ENCODE measurements around the gene ABHD6. TPM values are rescaled to one million over a fixed set of nuclear protein-coding genes. Genes with fewer than 3 reads are reported as not detected.

The ABHD6 gene
- total RNA-seq, 1 experiment from 2014 or later, result 2.2 TPM

DNA sequence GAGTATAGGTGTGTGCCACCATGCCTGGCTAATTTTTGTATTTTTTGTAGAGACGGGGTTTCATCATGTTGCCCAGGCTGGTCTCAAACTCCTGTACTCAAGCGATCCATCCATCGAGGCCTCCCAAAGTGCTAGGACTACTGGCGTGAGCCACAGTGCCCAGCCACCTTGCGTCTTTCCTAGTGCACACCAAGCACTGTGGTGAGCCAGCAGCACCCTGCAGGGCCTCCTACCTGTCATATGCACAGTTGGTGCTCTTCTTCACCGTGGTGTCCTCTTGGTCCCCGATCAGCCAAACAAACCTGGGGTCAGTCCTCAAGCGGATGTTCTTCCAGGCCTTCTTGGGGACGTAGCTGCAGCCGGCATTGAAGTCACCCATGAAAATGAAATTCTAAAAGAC lies 40.0 kb upstream of the ABHD6 start:
- Mint-ChIP-seq H3K4me3 (no peak overlapping the region), H3K4me1 (no peaks in the 10 kb centered on the region), H3K27ac (no peak overlapping the region), H3K36me3 (ENCODE audit: insufficient read depth in 1 of 3, low read depth in 3 of 3) (no peaks in the 10 kb centered on the region), H3K9me3 (peaks cover 0 to 2% of the 10 kb centered on the region in 2 experiments; a peak in 1 of 5 replicates), H3K27me3 (ENCODE audit: low read depth) (peaks cover 1% of the 10 kb centered on the region; the same call in 1 of the 2 replicates)
- Histone ChIP-seq H2BK120ac (ENCODE audit: low read depth, low read length, poor library complexity, severe bottlenecking) (no peak overlapping the region), H3T11ph (ENCODE audit: low read length) (no peak overlapping the region), H3K9me3 (ENCODE audit: control insufficient read depth, low read depth, low read length) (no peaks in the 10 kb centered on the region), H4K20me1 (ENCODE audit: control insufficient read depth, insufficient read depth, insufficient read length) (no peaks in the 10 kb centered on the region), H3K4ac (ENCODE audit: low read depth, low read length) (no peak overlapping the region), H2AK5ac (ENCODE audit: insufficient read length, low read length) (no peak overlapping the region), H3K4me1 (ENCODE audit: insufficient read depth, low read length) (no peaks in the 10 kb centered on the region), H4K91ac (ENCODE audit: insufficient read length, low read depth, low read length) (no peak overlapping the region), H2AFZ (ENCODE audit: low read length) (no peak overlapping the region), H2BK20ac (ENCODE audit: low read depth, low read length, poor library complexity, severe bottlenecking) (no peak overlapping the region), H3K79me2 (ENCODE audit: insufficient read depth, low read length) (no peaks in the 10 kb centered on the region), H3K23ac (ENCODE audit: insufficient read length, low read depth, low read length) (no peak overlapping the region), H3K23me2 (ENCODE audit: insufficient read length, low read depth, low read length, poor library complexity, severe bottlenecking) (no peaks in the 10 kb centered on the region), H2BK15ac (ENCODE audit: low read depth, low read length) (no peak overlapping the region), H3K14ac (ENCODE audit: insufficient read depth, low read length) (no peak overlapping the region), H3K4me2 (ENCODE audit: insufficient read depth, insufficient read length, low read length) (no peak overlapping the region), H3K18ac (ENCODE audit: insufficient read length, low read depth, low read length) (no peak overlapping the region), H3K56ac (ENCODE audit: insufficient read length, low read depth, low read length) (no peak overlapping the region), H2BK12ac (ENCODE audit: insufficient read length, low read depth, low read length) (no peak overlapping the region), H4K8ac (replicated peaks; ENCODE audit: insufficient read length, low read depth, low read length) (no peak overlapping the region), H2BK5ac (ENCODE audit: insufficient read length, low read length) (no peak overlapping the region), H3K27me3 (ENCODE audit: insufficient read depth, low read length) (no peaks in the 10 kb centered on the region), H3K27ac (ENCODE audit: insufficient read length, low read depth, low read length) (no peak overlapping the region), H3K79me1 (ENCODE audit: insufficient read depth, low read depth, low read length, poor library complexity, severe bottlenecking) (no peaks in the 10 kb centered on the region), H3K9ac (ENCODE audit: extremely low read depth, insufficient read length, low read length) (no peak overlapping the region), H4K5ac (ENCODE audit: insufficient read length, low read depth, low read length) (no peak overlapping the region)
- DNase-seq, result no peak
- no CpG with 5 or more reads among the region's 10 CpGs for WGBS (ENCODE audit: extremely low coverage, insufficient read length, low lambda C conversion rate)
- TF ChIP-seq CTCF (conservative IDR thresholded peaks at IDR 0.05), result no peak

Measured in H9 (cell line).